Endothelial cell of umbilical vein (primary cell): Measurements from ENCODE around the gene ARHGEF5.
"Not testable (repeated sequence)": the region's sequence is repeated elsewhere in the genome, so short reads cannot be mapped to it uniquely, and the experiment has no call there.

Experiments used
- POLR2A ChIP-seq: IDR thresholded peaks from 2 replicates; pipeline ENCODE4 v1.6.1; 2012; ENCODE audit warnings: low read depth, mild to moderate bottlenecking, control low read depth, low read length
- POLR2AphosphoS5 ChIP-seq: IDR thresholded peaks from 2 replicates; pipeline ENCODE4 v1.6.1; 2012; ENCODE audit warnings: low read depth, mild to moderate bottlenecking, control low read depth, low read length, moderate library complexity; ENCODE audit not compliant: insufficient read depth
- TF ChIP-seq, protein P1 (sequence below), 2 donors: IDR thresholded peaks; 1 replicate in 1 of 2; 2 replicates in 1 of 2; pipeline ENCODE4 v1.5.1; 2011; ENCODE audit warnings: low read length in 2 of 2, mild to moderate bottlenecking in 2 of 2, moderate library complexity in 2 of 2, control low read depth in 1 of 2, inconsistent platforms in 1 of 2, low read depth in 1 of 2; ENCODE audit not compliant: insufficient read depth in 1 of 2; ENCODE audit errors: extremely low read depth in 1 of 2

DNA sequence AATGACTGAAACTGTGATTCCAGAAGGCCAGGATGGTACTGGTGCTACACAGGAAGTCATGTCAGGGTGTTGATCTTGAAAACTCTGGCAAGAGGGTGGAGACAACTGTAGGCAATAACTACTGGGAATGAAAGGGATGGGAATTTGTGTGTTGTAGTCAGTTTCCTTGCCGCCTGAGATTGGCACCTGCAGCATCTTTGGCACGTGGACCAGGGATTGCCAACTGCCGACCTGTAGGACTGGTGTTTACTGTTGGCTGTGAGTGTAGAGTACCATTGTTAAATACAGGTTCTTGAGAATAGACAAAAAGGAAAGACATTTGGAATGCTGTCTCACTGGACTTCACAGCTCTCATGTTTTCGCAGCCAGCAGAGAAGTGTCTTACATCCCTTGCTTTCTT lies 31.8 kb upstream of the ARHGEF5 start:
- not testable (repeated sequence) for TF ChIP-seq POLR2A, POLR2AphosphoS5
- TF ChIP-seq, protein P1, sequence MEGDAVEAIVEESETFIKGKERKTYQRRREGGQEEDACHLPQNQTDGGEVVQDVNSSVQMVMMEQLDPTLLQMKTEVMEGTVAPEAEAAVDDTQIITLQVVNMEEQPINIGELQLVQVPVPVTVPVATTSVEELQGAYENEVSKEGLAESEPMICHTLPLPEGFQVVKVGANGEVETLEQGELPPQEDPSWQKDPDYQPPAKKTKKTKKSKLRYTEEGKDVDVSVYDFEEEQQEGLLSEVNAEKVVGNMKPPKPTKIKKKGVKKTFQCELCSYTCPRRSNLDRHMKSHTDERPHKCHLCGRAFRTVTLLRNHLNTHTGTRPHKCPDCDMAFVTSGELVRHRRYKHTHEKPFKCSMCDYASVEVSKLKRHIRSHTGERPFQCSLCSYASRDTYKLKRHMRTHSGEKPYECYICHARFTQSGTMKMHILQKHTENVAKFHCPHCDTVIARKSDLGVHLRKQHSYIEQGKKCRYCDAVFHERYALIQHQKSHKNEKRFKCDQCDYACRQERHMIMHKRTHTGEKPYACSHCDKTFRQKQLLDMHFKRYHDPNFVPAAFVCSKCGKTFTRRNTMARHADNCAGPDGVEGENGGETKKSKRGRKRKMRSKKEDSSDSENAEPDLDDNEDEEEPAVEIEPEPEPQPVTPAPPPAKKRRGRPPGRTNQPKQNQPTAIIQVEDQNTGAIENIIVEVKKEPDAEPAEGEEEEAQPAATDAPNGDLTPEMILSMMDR (IDR thresholded peaks at IDR 0.05; ENCODE audit: extremely low read depth in 1 of 2, insufficient read depth in 1 of 2, low read depth in 1 of 2, low read length in 2 of 2) = not testable (repeated sequence)
